Measurements from ENCODE around the gene EDN2.

The EDN2 gene

DNA sequence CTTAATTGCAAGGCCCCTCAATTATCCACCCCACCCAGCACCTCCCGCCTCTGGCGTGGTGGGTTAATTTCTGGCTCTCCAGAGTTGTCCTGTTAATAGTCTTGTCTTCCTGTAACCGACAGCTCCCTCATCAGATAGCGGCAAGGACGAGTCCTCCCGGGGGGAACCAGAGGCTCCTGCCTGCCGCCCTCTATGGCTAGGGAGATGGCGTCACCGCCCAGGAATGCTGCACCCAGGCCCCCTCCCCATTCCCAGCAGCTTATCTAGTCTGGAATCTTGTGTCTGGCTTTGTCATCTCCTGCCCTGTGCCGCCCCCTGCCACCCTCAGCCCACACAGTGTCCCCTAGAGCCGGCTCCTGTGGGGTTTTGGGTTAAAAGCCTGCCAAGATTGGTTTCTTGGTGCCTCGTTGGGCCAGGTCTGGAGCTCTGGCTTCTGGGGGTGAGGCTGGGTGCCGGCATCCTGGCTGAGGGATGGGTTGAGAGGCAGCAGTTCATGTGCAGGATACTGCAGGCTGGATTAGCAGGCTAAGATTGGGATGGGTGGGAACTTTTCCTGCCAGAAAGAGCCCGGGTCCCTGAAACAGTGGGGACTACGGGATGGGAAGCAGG, 48.8 kb downstream of the EDN2 start:
- no peak for DNase-seq

GRCh38 chr1:41434748-41435449, 49.6 kb downstream of the EDN2 start:
- DNase-seq = no peak

- DNase-seq = no peak
Measured at GRCh38 chr1:41434306-41434705, 50.2 kb downstream of the EDN2 start.

GRCh38 chr1:41433501-41433900, 51.0 kb downstream of the EDN2 start:
- no peak for DNase-seq

DNA sequence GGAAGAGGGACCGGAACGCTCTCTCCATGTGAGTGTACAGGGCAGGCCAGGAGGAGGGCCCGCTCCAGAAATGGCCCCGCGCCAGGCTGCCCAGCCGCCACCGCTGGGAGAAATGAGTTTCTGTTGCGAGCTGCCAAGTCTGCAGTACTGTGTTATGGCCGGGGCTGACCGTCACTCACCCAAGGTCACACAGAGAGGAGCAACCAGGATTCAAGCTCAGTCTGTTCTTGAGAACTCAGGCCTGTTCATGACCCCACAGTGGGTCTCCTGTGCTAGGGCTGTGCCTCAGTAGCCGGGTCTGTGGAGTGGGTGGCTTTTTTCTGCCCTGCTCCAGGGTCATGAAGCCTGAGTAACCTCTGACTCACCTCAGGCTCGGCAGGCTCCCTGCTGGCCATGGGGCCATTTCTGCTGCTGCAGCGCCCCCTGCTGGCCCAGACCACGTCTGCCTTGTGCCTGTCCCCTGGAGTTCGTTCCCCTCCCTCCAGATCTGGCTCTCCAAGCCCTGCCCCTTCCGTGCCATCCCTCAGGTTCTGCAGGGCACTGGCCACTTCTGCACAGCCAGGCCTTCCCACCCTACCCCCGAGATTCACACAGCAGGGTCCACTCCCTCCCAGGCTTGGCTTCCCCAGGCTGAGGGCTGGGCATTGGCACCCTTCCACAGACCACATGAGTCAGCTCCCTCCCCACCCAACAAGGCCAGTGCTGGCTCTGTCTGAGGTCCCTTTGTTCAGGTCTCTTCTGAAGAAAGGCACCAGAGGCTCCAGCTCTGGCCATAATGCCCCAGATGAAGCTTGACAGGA, 51.8 kb downstream of the EDN2 start:
- DNase-seq = peak; percentile 57

- no peak for DNase-seq
Measured at GRCh38 chr1:41431490-41432350, 52.8 kb downstream of the EDN2 start.

DNA sequence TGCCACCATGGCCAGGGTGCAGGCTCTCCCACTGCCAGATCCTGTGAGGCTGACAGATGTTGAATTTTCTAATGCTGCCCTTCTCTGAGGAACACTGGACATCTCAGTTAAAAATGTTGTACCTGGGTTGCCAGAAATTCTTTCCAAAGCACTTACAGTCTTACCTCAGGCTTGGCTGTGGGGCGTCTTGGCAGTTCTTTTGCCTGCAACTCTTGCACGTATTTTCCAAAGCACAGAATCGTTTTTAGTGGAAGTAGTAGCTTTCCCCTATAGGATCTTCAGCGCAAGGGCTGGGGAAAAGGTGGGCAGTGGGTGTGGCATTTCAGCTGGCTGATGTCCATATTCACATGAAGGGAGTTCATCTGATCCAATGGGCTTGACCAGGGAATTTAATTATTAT, 53.9 kb downstream of the EDN2 start:
- no peak for DNase-seq

- DNase-seq = no peak
Measured at GRCh38 chr1:41430069-41430468, 54.4 kb downstream of the EDN2 start.

DNA sequence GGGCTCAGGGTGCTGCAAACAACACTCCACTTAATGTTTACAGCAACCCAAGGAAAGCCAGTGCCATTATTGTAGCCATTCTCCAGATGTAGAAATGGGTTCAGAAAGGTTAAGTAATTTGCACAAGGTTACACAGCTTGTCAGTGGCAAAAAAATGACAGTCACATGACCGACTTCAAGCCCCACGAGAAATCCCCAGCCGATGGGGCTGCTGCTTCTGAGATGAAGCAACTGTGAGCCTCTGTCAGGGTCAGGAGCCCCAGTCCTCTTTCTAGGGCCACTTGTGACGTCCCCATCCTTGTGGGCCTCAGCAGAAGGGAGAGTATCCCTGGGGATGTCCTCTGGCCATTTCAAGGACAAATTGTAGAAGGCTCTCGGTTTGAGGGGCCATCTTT, 54.8 kb downstream of the EDN2 start:
- no peak for DNase-seq
